ENCODE measurements around the gene SASH1. TPM values are rescaled to one million over a fixed set of nuclear protein-coding genes. Genes with fewer than 3 reads are reported as not detected.

SASH1 gene
- total RNA-seq, 1 experiment from 2014 or later = 11.7 TPM

DNA sequence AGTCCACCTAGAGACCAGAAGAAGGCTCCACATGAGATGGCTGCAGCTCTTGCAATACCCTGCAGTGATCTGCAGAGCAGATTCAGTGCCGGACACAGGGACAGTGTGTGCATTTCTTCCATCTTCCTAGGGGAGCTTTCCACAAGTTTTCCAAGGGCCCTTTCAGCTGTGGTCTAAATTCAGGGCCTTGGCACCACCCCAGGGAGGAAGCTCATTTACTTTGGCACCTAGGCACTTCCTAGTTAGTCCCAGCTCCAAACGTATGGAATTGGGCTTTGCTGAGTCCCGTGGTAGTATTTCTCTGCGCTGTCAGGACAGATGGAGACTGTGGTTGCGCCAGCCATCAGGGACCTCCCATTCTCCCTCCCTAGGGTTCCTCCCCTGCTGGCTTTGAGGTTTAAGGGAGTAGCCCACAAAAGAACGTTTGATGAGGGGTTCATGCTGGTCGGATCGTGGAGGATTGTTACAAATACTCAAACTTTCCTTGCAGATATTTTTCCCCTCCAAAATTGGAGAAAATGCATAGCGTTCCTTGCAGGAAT lies 221.9 kb downstream of the SASH1 start:
- Histone ChIP-seq H3K79me2 (ENCODE audit: insufficient read depth, low read length) (no peaks in the 10 kb centered on the region), H3K9me2 (ENCODE audit: insufficient read depth) (no peaks in the 10 kb centered on the region), H3K9ac (ENCODE audit: low read length) (no peak overlapping the region), H4K20me1 (ENCODE audit: insufficient read depth) (no peaks in the 10 kb centered on the region), H2AFZ (ENCODE audit: low read depth, low read length, poor library complexity, severe bottlenecking) (no peak overlapping the region), H3K9me3 (ENCODE audit: control insufficient read depth in 1 of 2, insufficient read depth in 1 of 2, low read depth in 1 of 2, low read length in 2 of 2) (no peaks in the 10 kb centered on the region), H3K4me1 (ENCODE audit: control insufficient read depth in 1 of 2, insufficient read depth in 2 of 2, low read length in 2 of 2) (peaks cover 0 to 13% of the 10 kb centered on the region in 2 experiments; a peak in 2 of 4 replicates), H3K4me3 (replicated peaks in 1 of 2; ENCODE audit: low read depth in 1 of 2, low read length in 2 of 2) (no peak overlapping the region), H3K36me3 (ENCODE audit: control insufficient read depth in 1 of 2, insufficient read depth in 2 of 2, low read length in 2 of 2) (no peaks in the 10 kb centered on the region), H3K27me3 (ENCODE audit: insufficient read depth, low read length) (no peaks in the 10 kb centered on the region), H3K27ac (ENCODE audit: low read depth, low read length) (no peak overlapping the region), H3K4me2 (ENCODE audit: low read length) (no peak overlapping the region)
- DNase-seq (ENCODE audit: low read depth, low spot score) (no peak), ATAC-seq (no peak)
- CTCF ChIA-PET = no interaction called here
- intact Hi-C loops (cut with micrococcal nuclease) = no loop called here
- RAD21 ChIA-PET (ENCODE audit: low non-redundant PET in 1 of 2, low total read pairs in 2 of 2, uncharacterized antibody in 2 of 2, unreplicated experiment in 2 of 2) = no interaction called here
- TF ChIP-seq POLR2AphosphoS5 (IDR thresholded peaks at IDR 0.05; ENCODE audit: low read depth, low read length) (no peak), CEBPB (IDR thresholded peaks at IDR 0.05; ENCODE audit: low read depth) (no peak), EZH2 (IDR thresholded peaks at IDR 0.05) (no peak), JUND (IDR thresholded peaks at IDR 0.05) (no peak)
- TF ChIP-seq, protein P1, sequence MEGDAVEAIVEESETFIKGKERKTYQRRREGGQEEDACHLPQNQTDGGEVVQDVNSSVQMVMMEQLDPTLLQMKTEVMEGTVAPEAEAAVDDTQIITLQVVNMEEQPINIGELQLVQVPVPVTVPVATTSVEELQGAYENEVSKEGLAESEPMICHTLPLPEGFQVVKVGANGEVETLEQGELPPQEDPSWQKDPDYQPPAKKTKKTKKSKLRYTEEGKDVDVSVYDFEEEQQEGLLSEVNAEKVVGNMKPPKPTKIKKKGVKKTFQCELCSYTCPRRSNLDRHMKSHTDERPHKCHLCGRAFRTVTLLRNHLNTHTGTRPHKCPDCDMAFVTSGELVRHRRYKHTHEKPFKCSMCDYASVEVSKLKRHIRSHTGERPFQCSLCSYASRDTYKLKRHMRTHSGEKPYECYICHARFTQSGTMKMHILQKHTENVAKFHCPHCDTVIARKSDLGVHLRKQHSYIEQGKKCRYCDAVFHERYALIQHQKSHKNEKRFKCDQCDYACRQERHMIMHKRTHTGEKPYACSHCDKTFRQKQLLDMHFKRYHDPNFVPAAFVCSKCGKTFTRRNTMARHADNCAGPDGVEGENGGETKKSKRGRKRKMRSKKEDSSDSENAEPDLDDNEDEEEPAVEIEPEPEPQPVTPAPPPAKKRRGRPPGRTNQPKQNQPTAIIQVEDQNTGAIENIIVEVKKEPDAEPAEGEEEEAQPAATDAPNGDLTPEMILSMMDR (IDR thresholded peaks at IDR 0.05 in 2 of 3, conservative IDR thresholded peaks at IDR 0.05 in 1 of 3; ENCODE audit: borderline replicate concordance in 1 of 3, insufficient read depth in 1 of 3, low read depth in 2 of 3, low read length in 2 of 3) = no peak
- no TSS peak for BruUV-seq (replicated peaks)
- POLR2A ChIA-PET = no interaction called here

DNA sequence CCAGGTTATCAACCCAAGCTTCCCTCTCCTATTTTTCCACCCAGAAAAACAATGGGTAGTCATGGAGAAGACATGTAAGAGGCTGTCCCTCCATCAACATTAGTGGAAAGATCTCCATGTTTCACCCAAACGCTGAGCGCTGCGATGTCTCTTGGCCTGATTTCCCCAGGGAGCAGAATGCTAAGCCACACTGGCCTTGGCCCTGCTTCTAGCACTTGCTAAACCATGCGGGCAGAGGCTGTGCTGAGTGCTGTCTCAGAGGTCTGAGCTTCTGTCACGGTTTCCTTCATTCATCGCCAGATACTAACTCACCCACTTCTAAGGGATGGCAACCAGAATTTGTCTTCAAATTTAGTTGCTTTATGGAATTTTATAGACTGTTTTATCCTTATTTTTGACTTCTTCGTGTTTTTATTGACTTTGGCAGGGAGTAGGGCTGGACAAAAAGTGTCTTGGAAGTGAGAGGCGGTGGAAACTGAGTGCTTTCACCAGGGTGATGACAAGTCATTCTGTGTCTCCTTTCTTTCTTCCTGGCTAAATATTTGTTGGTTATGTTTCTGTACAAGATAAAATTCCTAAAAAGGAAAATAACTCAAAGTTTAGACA lies 222.8 kb downstream of the SASH1 start:
- ChIA-PET CTCF (interaction anchor here (1.6 kb wide), 1 partner anchor 12 kb away, joined by 3 read pairs; no protein-coding TSS in a partner anchor), POLR2A (no interaction called here), RAD21 (ENCODE audit: low non-redundant PET in 1 of 2, low total read pairs in 2 of 2, uncharacterized antibody in 2 of 2, unreplicated experiment in 2 of 2) (no interaction called here)
- TF ChIP-seq POLR2AphosphoS5 (IDR thresholded peaks at IDR 0.05; ENCODE audit: low read depth, low read length) (no peak), YY1 (IDR thresholded peaks at IDR 0.05; ENCODE audit: extremely low read depth, insufficient replicate concordance, low read depth, low read length) (no peak), CEBPB (IDR thresholded peaks at IDR 0.05; ENCODE audit: low read depth) (no peak), EZH2phosphoT487 (IDR thresholded peaks at IDR 0.05; ENCODE audit: borderline replicate concordance) (no peak), SIN3A (IDR thresholded peaks at IDR 0.05; ENCODE audit: low read depth) (no peak), TCF7L2 (IDR thresholded peaks at IDR 0.05; ENCODE audit: borderline replicate concordance, extremely low read depth, insufficient read depth, insufficient read length) (no peak), SRF (IDR thresholded peaks at IDR 0.05; ENCODE audit: low read depth) (no peak), ATF3 (IDR thresholded peaks at IDR 0.05) (no peak), FOSL1 (IDR thresholded peaks at IDR 0.05; ENCODE audit: low read depth) (no peak), ZNF274 (IDR thresholded peaks at IDR 0.05; ENCODE audit: low read depth, low read length) (no peak), EZH2 (IDR thresholded peaks at IDR 0.05) (no peak), ELF1 (IDR thresholded peaks at IDR 0.05; ENCODE audit: borderline replicate concordance, low read depth) (no peak)
- TF ChIP-seq, protein P2, sequence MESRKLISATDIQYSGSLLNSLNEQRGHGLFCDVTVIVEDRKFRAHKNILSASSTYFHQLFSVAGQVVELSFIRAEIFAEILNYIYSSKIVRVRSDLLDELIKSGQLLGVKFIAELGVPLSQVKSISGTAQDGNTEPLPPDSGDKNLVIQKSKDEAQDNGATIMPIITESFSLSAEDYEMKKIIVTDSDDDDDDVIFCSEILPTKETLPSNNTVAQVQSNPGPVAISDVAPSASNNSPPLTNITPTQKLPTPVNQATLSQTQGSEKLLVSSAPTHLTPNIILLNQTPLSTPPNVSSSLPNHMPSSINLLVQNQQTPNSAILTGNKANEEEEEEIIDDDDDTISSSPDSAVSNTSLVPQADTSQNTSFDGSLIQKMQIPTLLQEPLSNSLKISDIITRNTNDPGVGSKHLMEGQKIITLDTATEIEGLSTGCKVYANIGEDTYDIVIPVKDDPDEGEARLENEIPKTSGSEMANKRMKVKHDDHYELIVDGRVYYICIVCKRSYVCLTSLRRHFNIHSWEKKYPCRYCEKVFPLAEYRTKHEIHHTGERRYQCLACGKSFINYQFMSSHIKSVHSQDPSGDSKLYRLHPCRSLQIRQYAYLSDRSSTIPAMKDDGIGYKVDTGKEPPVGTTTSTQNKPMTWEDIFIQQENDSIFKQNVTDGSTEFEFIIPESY (IDR thresholded peaks at IDR 0.05; ENCODE audit: extremely low read depth, insufficient replicate concordance, low read length) = no peak
- H3K36me3 ChIP-seq (ENCODE audit: control insufficient read depth in 1 of 2, insufficient read depth in 2 of 2, low read length in 2 of 2) = no peaks in the 10 kb centered on the region
- H3K27ac ChIP-seq (ENCODE audit: low read depth, low read length) = no peak overlapping the region
- ATAC-seq (no peak), DNase-seq (ENCODE audit: low read depth, low spot score) (no peak)
- no peaks in the 10 kb centered on the region for H3K9me2 ChIP-seq (ENCODE audit: insufficient read depth)
- H3K4me3 ChIP-seq (replicated peaks in 1 of 2; ENCODE audit: low read depth in 1 of 2, low read length in 2 of 2) = no peak overlapping the region
- no peaks in the 10 kb centered on the region for H3K9me3 ChIP-seq (ENCODE audit: control insufficient read depth in 1 of 2, insufficient read depth in 1 of 2, low read depth in 1 of 2, low read length in 2 of 2)
- peaks cover 0 to 7% of the 10 kb centered on the region in 2 experiments; a peak in 2 of 4 replicates for H3K4me1 ChIP-seq (ENCODE audit: control insufficient read depth in 1 of 2, insufficient read depth in 2 of 2, low read length in 2 of 2)
- intact Hi-C loops (cut with micrococcal nuclease) = no loop called here
- H4K20me1 ChIP-seq (ENCODE audit: insufficient read depth) = no peaks in the 10 kb centered on the region
- BruUV-seq (replicated peaks) = no TSS peak
- no peaks in the 10 kb centered on the region for H3K27me3 ChIP-seq (ENCODE audit: insufficient read depth, low read length)
- no peaks in the 10 kb centered on the region for H3K79me2 ChIP-seq (ENCODE audit: insufficient read depth, low read length)
- no peak overlapping the region for H3K9ac ChIP-seq (ENCODE audit: low read length)
- no peak overlapping the region for H2AFZ ChIP-seq (ENCODE audit: low read depth, low read length, poor library complexity, severe bottlenecking)
- no peak overlapping the region for H3K4me2 ChIP-seq (ENCODE audit: low read length)
